ENCODE data around the gene OPRL1.

Gene OPRL1

GRCh38 chr20:64146301-64146935, 66.5 kb downstream of the OPRL1 start:
- H3K27me3 Mint-ChIP-seq: peaks cover 6% of the 10 kb centered on the region
- peaks cover 2% of the 10 kb centered on the region for H3K36me3 Mint-ChIP-seq
- peaks cover 5% of the 10 kb centered on the region for H3K9me3 Mint-ChIP-seq (ENCODE audit: low read depth)
- H3K4me1 Mint-ChIP-seq (ENCODE audit: low read depth): no peaks in the 10 kb centered on the region
- H3K4me3 Mint-ChIP-seq: no peak overlapping the region
- no peak overlapping the region for H3K27ac Mint-ChIP-seq

- Mint-ChIP-seq H3K4me1 (ENCODE audit: low read depth) (no peaks in the 10 kb centered on the region), H3K36me3 (peaks cover 2% of the 10 kb centered on the region), H3K27ac (no peak overlapping the region), H3K4me3 (no peak overlapping the region), H3K9me3 (ENCODE audit: low read depth) (peaks cover 5% of the 10 kb centered on the region), H3K27me3 (peaks cover 6% of the 10 kb centered on the region)
Measured at GRCh38 chr20:64146936-64147477, 67.1 kb downstream of the OPRL1 start.

GRCh38 chr20:64148581-64148980, 68.7 kb downstream of the OPRL1 start:
- Mint-ChIP-seq H3K4me3 (no peak overlapping the region), H3K27ac (no peak overlapping the region), H3K36me3 (peaks cover 2% of the 10 kb centered on the region), H3K27me3 (peaks cover 4% of the 10 kb centered on the region), H3K9me3 (ENCODE audit: low read depth) (peaks cover 5% of the 10 kb centered on the region), H3K4me1 (ENCODE audit: low read depth) (no peaks in the 10 kb centered on the region)

GRCh38 chr20:64149141-64149540, 69.3 kb downstream of the OPRL1 start:
- peaks cover 5% of the 10 kb centered on the region for H3K9me3 Mint-ChIP-seq (ENCODE audit: low read depth)
- H3K4me3 Mint-ChIP-seq: no peak overlapping the region
- peaks cover 2% of the 10 kb centered on the region for H3K36me3 Mint-ChIP-seq
- H3K27me3 Mint-ChIP-seq: peaks cover 4% of the 10 kb centered on the region
- no peak overlapping the region for H3K27ac Mint-ChIP-seq
- no peaks in the 10 kb centered on the region for H3K4me1 Mint-ChIP-seq (ENCODE audit: low read depth)

- H3K36me3 Mint-ChIP-seq: no peaks in the 10 kb centered on the region
- no peak overlapping the region for H3K4me3 Mint-ChIP-seq
- H3K4me1 Mint-ChIP-seq (ENCODE audit: low read depth): no peaks in the 10 kb centered on the region
- H3K9me3 Mint-ChIP-seq (ENCODE audit: low read depth): peaks cover 2% of the 10 kb centered on the region
- peaks cover 2% of the 10 kb centered on the region for H3K27me3 Mint-ChIP-seq
- no peak overlapping the region for H3K27ac Mint-ChIP-seq
Measured at GRCh38 chr20:64149809-64150560, 70.1 kb downstream of the OPRL1 start.
